A549 (cell line): ENCODE data around the gene TYRO3. TPM values are rescaled to one million over a fixed set of nuclear protein-coding genes. Genes with fewer than 3 reads are reported as not detected.
"Not testable (repeated sequence)": the region's sequence is repeated elsewhere in the genome, so short reads cannot be mapped to it uniquely, and the experiment has no call there.

ENCODE experiments used
- ATAC-seq, 2 experiments: fragments of 200-7000 bp in 1 of 2; fragments of >200 bp in 1 of 2; cut with Nextera tagmentation in 1 of 2; cut with Tn5 transposase in 1 of 2; 3 replicates each; pipeline versions ENCODE4 v1.8.0 to v1.9.1; 2018 to 2020; ENCODE audit warnings: mild to moderate bottlenecking in 1 of 2, moderate library complexity in 1 of 2
- CTCF ChIA-PET: fragments of 300-600 bp; sonication (Branson Sonifier 250); formaldehyde crosslinking; extraction: SDS; loops from one replicate; lab custom pipeline; 2021; ENCODE audit warnings: antibody characterized with exemption, inconsistent platforms; lab: Yijun Ruan, JAX
- POLR2A ChIA-PET: fragments of 350-600 bp; formaldehyde crosslinking; extraction: SDS; loops from one replicate; lab custom pipeline; 2021; ENCODE audit warnings: antibody characterized with exemption, inconsistent platforms; lab: Yijun Ruan, JAX
- DNase-seq, 2 experiments: peaks; one replicate each; pipeline versions ENCODE4 v3.0.0 to v3.0.0-alpha.2; 2011 to 2016; ENCODE audit warnings: low read depth in 1 of 2, low spot score in 1 of 2
- FAIRE-seq: peaks from 2 replicates; lab custom pipeline; 2011; peaks lifted over from hg19 to GRCh38; lab: Jason Lieb, UNC
- H3K27ac ChIP-seq, 2 experiments: fragments of >200 bp; sonication (Bioruptor Twin); formaldehyde crosslinking; 3 replicates each; pipeline ENCODE4 v1.5.1; 2016 to 2017
- H3K4me1 ChIP-seq: fragments of >200 bp; sonication (Bioruptor Twin); formaldehyde crosslinking; 3 replicates; pipeline ENCODE4 v1.6.1; 2016
- H3K4me2 ChIP-seq: fragments of >200 bp; sonication (Bioruptor Twin); formaldehyde crosslinking; 3 replicates; pipeline ENCODE4 v1.6.1; 2016
- H3K4me3 ChIP-seq: fragments of >200 bp; sonication (Bioruptor Twin); formaldehyde crosslinking; 3 replicates; pipeline ENCODE4 v1.5.1; 2016
- H3K9me3 ChIP-seq: fragments of >200 bp; sonication (Bioruptor Twin); formaldehyde crosslinking; 3 replicates; pipeline ENCODE4 v1.6.1; 2016
- BCL3 ChIP-seq: fragments of >200 bp; sonication (Bioruptor Twin); formaldehyde crosslinking; IDR thresholded peaks from 3 replicates; pipeline ENCODE4 v1.6.1; 2016
- CHD2 ChIP-seq: fragments of 150-350 bp; IDR thresholded peaks from 2 replicates; pipeline ENCODE4 v1.6.1; 2014; ENCODE audit warnings: low read length; ENCODE audit not compliant: partially characterized antibody
- CHD4 ChIP-seq: fragments of 200-600 bp; sonication (generic); IDR thresholded peaks from 2 replicates; pipeline ENCODE4 v1.6.1; 2016; ENCODE audit warnings: antibody characterized with exemption, mild to moderate bottlenecking, borderline replicate concordance
- CTCF ChIP-seq: fragments of >200 bp; sonication (Bioruptor Twin); formaldehyde crosslinking; IDR thresholded peaks from 3 replicates; pipeline ENCODE4 v1.5.1; 2016
- EHF ChIP-seq: fragments of 250-450 bp; sonication (Bioruptor Pico); IDR thresholded peaks from 2 replicates; pipeline ENCODE4 v1.5.0; 2020; ENCODE audit warnings: mild to moderate bottlenecking
- EHMT2 ChIP-seq: fragments of 200-600 bp; sonication (generic); IDR thresholded peaks from 2 replicates; pipeline ENCODE4 v1.6.1; 2016; ENCODE audit warnings: antibody characterized with exemption, low read depth, mild to moderate bottlenecking, moderate library complexity
- EP300 ChIP-seq, 2 experiments: fragments of >200 bp; sonication (Bioruptor Twin); formaldehyde crosslinking; IDR thresholded peaks; 2 replicates in 1 of 2; 3 replicates in 1 of 2; pipeline ENCODE4 v1.6.1; 2016 to 2017
- ESRRA ChIP-seq: fragments of 150-350 bp; IDR thresholded peaks from 2 replicates; pipeline ENCODE4 v1.6.1; 2014; ENCODE audit warnings: mild to moderate bottlenecking, low read length, borderline replicate concordance
- FOSB ChIP-seq: fragments of 250-450 bp; sonication (Bioruptor Pico); IDR thresholded peaks from 2 replicates; pipeline ENCODE4 v1.5.0; 2020; ENCODE audit warnings: mild to moderate bottlenecking, moderate library complexity
- FOXS1 ChIP-seq: fragments of 250-450 bp; sonication (Bioruptor Pico); IDR thresholded peaks from 2 replicates; pipeline ENCODE4 v1.5.0; 2020; ENCODE audit warnings: mild to moderate bottlenecking, moderate library complexity
- GATA3 ChIP-seq: IDR thresholded peaks from 2 replicates; pipeline ENCODE4 v1.6.1; 2012; ENCODE audit warnings: borderline replicate concordance
- HEYL ChIP-seq: fragments of 250-450 bp; sonication (Bioruptor Pico); IDR thresholded peaks from 2 replicates; pipeline ENCODE4 v1.8.0; 2021; ENCODE audit warnings: mild to moderate bottlenecking, moderate library complexity
- JUNB ChIP-seq: fragments of >200 bp; sonication (Bioruptor Twin); formaldehyde crosslinking; IDR thresholded peaks from 2 replicates; pipeline ENCODE4 v1.6.1; 2016
- PHF8 ChIP-seq: fragments of 200-600 bp; sonication (generic); IDR thresholded peaks from 2 replicates; pipeline ENCODE4 v1.6.1; 2016; ENCODE audit warnings: low read depth, mild to moderate bottlenecking, antibody characterized with exemption, moderate library complexity, borderline replicate concordance
- RARB ChIP-seq: fragments of 250-450 bp; sonication (Bioruptor Pico); IDR thresholded peaks from 2 replicates; pipeline ENCODE4 v1.8.0; 2021; ENCODE audit warnings: mild to moderate bottlenecking, moderate library complexity
- RCOR1 ChIP-seq: fragments of 150-350 bp; IDR thresholded peaks from 2 replicates; pipeline ENCODE4 v1.6.1; 2014; ENCODE audit warnings: antibody characterized with exemption, low read length, low read depth
- RFX5 ChIP-seq: fragments of 450-650 bp; IDR thresholded peaks from 2 replicates; pipeline ENCODE4 v1.7.1; 2014; ENCODE audit warnings: antibody characterized with exemption, mild to moderate bottlenecking, moderate library complexity
- RNF2 ChIP-seq: fragments of 200-600 bp; sonication (generic); IDR thresholded peaks from 2 replicates; pipeline ENCODE4 v1.6.1; 2016; ENCODE audit warnings: low read depth, mild to moderate bottlenecking, antibody characterized with exemption, moderate library complexity, borderline replicate concordance
- SMC3 ChIP-seq: fragments of >200 bp; sonication (Bioruptor Twin); formaldehyde crosslinking; IDR thresholded peaks from 3 replicates; pipeline ENCODE4 v1.6.1; 2018; ENCODE audit warnings: inconsistent platforms
- SREBF2 ChIP-seq: fragments of 450-650 bp; IDR thresholded peaks from 2 replicates; pipeline ENCODE4 v1.6.1; 2014; ENCODE audit warnings: mild to moderate bottlenecking, moderate library complexity
- ZC3H11A ChIP-seq: fragments of 450-650 bp; IDR thresholded peaks from 2 replicates; pipeline ENCODE4 v1.6.1; 2014; ENCODE audit warnings: antibody characterized with exemption, mild to moderate bottlenecking
- WGBS: methylation state at CpG from one replicate; pipeline ENCODE4 v1.1.6; 2017; ENCODE audit errors: missing lambda C conversion rate; 5-methylcytosine and 5-hydroxymethylcytosine counted together
- polyA plus RNA-seq, 4 experiments: library from polyadenylated mRNA; depleted of rRNA in 3 of 4; stranded (reverse); fragments of >200 nt; fragmentation: RNase III in 1 of 4; extraction: RNeasy Plus Mini Kit Qiagen cat#74134 plus additional on column Dnase treatment in 1 of 4; gene quantifications; 2 replicates in 3 of 4; 3 replicates in 1 of 4; pipeline ENCODE4 v1.2.3, GENCODE V29; 2011 to 2017

Gene TYRO3
- polyA plus RNA-seq, 2 of the 4 experiments (the other 2 are of a cell fraction) = 7.6 to 8.1 TPM

DNA sequence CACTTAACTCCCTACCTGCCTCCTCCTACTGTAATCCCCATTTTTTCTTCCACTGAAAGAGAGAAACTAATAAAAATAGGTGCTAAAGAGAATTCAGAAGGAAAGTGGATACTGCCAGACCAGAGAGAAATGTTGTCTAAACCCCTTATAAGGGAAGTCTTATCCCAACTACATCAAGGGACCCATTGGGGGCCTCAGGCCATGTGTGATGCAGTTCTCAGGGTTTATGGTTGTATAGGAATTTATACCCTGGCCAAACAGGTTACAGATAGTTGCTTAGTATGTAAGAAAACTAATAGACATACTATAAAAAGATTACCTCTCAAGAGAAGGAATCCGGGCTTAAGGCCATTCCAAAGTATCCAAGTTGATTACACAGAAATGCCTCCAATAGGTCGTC is 30.6 kb downstream of the TYRO3 start:
- CTCF ChIA-PET = interaction anchor here (2.9 kb wide), 1 partner anchor 14 kb away, joined by 14 read pairs; no protein-coding TSS in a partner anchor
- H3K4me1 ChIP-seq, H3K27ac ChIP-seq, DNase-seq, H3K9me3 ChIP-seq, ATAC-seq, POLR2A ChIA-PET, FAIRE-seq, H3K4me3 ChIP-seq, H3K4me2 ChIP-seq: not testable (repeated sequence)
- 45% methylated on average over 2 of the region's 2 CpGs for WGBS

GRCh38 chr15:41591217-41591616 is 32.2 kb downstream of the TYRO3 start:
- H3K4me3 ChIP-seq, H3K9me3 ChIP-seq, ATAC-seq, H3K4me2 ChIP-seq, H3K27ac ChIP-seq, DNase-seq, H3K4me1 ChIP-seq, FAIRE-seq, POLR2A ChIA-PET: not testable (repeated sequence)
- CTCF ChIA-PET = interaction anchor here (1.4 to 2.9 kb wide), 2 partner anchors 13 to 34 kb away, joined by 5 to 14 read pairs; no protein-coding TSS in a partner anchor
- 65% methylated on average over 6 of the region's 6 CpGs for WGBS

- H3K4me1 ChIP-seq, ATAC-seq, FAIRE-seq, DNase-seq, H3K27ac ChIP-seq, POLR2A ChIA-PET, H3K4me3 ChIP-seq, H3K4me2 ChIP-seq, H3K9me3 ChIP-seq: not testable (repeated sequence)
- 61% methylated on average over 8 of the region's 8 CpGs for WGBS
- CTCF ChIA-PET = interaction anchor here (0.7 kb wide), 1 partner anchor 21 kb away, joined by 3 read pairs; no protein-coding TSS in a partner anchor
These were observed 33.7 kb downstream of the TYRO3 start for GRCh38 chr15:41592718-41593117.

GRCh38 chr15:41594801-41595746 is 36.1 kb downstream of the TYRO3 start:
- no peak overlapping the region for H3K4me3 ChIP-seq
- WGBS = 76% methylated on average over 10 of the region's 10 CpGs
- POLR2A ChIA-PET = no interaction called here
- no peak overlapping the region for H3K27ac ChIP-seq
- no peak for ATAC-seq
- FAIRE-seq = no peak
- CTCF ChIA-PET = interaction anchor here (1.0 to 2.3 kb wide), 3 partner anchors 9 to 129 kb away, joined by 3 to 20 read pairs (median 3); no protein-coding TSS in a partner anchor
- H3K9me3 ChIP-seq = no peaks in the 10 kb centered on the region
- no peaks in the 10 kb centered on the region for H3K4me1 ChIP-seq
- DNase-seq = no peak
- no peak overlapping the region for H3K4me2 ChIP-seq
- no peak for TF ChIP-seq RNF2
- no peak for TF ChIP-seq PHF8
- TF ChIP-seq RFX5 = no peak
- no peak for TF ChIP-seq EHF (CRISPR knock-in tag)
- TF ChIP-seq CHD2 = no peak
- TF ChIP-seq FOXS1 (CRISPR knock-in tag) = no peak

DNA sequence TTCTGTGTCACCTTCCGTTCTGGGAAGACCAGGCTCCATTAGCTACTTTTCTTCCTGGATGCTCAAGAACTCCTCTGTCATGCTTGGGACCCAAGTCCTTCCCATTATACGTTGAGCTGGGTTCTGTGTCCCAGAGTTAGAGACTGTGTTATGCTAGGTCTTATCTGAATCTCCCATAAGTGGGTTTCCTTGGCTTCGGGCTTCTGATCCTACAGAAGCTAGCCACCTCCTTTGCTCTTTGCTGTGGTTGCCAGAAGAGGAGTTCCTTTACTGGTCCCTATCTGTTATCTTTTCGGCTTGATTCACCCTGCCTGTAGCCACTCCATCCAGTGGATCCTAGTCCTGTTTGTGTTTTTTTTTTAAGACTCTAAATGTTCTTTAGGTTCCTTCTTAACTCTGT is 38.0 kb downstream of the TYRO3 start:
- no peak for ATAC-seq
- WGBS = 60% methylated on average over 4 of the region's 4 CpGs
- no peaks in the 10 kb centered on the region for H3K9me3 ChIP-seq
- no peaks in the 10 kb centered on the region for H3K4me1 ChIP-seq
- TF ChIP-seq ESRRA (no peak), EP300 (IDR thresholded peaks at IDR 0.05) (no peak), SMC3 (no peak), FOSB (CRISPR knock-in tag) (no peak), EHMT2 (no peak), JUNB (no peak), BCL3 (no peak), RARB (CRISPR knock-in tag) (no peak), SREBF2 (no peak), FOXS1 (CRISPR knock-in tag) (no peak), ZC3H11A (no peak), RCOR1 (no peak), CHD4 (no peak), GATA3 (no peak), CTCF (no peak), HEYL (CRISPR knock-in tag) (no peak)
- TF ChIP-seq, all 56 proteins: peak for 0
- H3K27ac ChIP-seq = no peak overlapping the region
- ChIA-PET POLR2A (interaction anchor here (0.6 kb wide), 1 partner anchor 35 kb away, joined by 8 read pairs; no protein-coding TSS in a partner anchor), CTCF (interaction anchor here (1.2 kb wide), 1 partner anchor 214 kb away, joined by 5 read pairs; no protein-coding TSS in a partner anchor)
- no peak overlapping the region for H3K4me2 ChIP-seq
- FAIRE-seq = no peak
- no peak overlapping the region for H3K4me3 ChIP-seq
- DNase-seq = no peak
